Erythroblast (primary cell): ENCODE results near the gene DPP3.

Experiments
- GATA1 ChIP-seq: IDR thresholded peaks from 2 replicates; pipeline ENCODE4 v1.6.1; 2011; ENCODE audit warnings: low read depth, mild to moderate bottlenecking, control low read depth, low read length, moderate library complexity
- POLR2A ChIP-seq: IDR thresholded peaks from 2 replicates; pipeline ENCODE4 v1.6.1; 2011; ENCODE audit warnings: mild to moderate bottlenecking, low read length

- TF ChIP-seq POLR2A = no peak
- no peak for TF ChIP-seq GATA1
Measured at GRCh38 chr11:66472054-66472453, 8.2 kb upstream of the DPP3 start.
